Activated naive CD8-positive, alpha-beta T cell treated with anti-CD3 and anti-CD28 coated beads, Interleukin-2, amount 10 ng/mL, durations not matched to agents 7 days and 5 days (primary cell): Measurements from ENCODE around the gene LIPN. TPM values are rescaled to one million over a fixed set of nuclear protein-coding genes. Genes with fewer than 3 reads are reported as not detected.

Experiments used
- ATAC-seq: fragments of 150-1000 bp; cut with Tn5 transposase; one replicate; pipeline ENCODE4 v1.10.0; 2021; ENCODE audit warnings: low read depth, moderate library complexity
- POLR2A ChIA-PET: fragments of 350-600 bp; sonication (Branson Sonifier 250); formaldehyde crosslinking; loops from one replicate; lab custom pipeline; 2021; ENCODE audit warnings: antibody characterized with exemption; lab: Charles Lee
- DNase-seq: peaks from one replicate; pipeline ENCODE4 v3.0.0; 2021
- H3K27ac Mint-ChIP-seq: one replicate; pipeline ENCODE4 v1.8.0; 2022; ENCODE audit warnings: mild to moderate bottlenecking, mixed read lengths
- H3K27me3 Mint-ChIP-seq: one replicate; pipeline ENCODE4 v1.8.0; 2022; ENCODE audit warnings: mild to moderate bottlenecking, moderate library complexity, mixed read lengths
- H3K36me3 Mint-ChIP-seq: one replicate; pipeline ENCODE4 v1.8.0; 2021; ENCODE audit warnings: mild to moderate bottlenecking, mixed read lengths
- H3K4me1 Mint-ChIP-seq: one replicate; pipeline ENCODE4 v1.8.0; 2021; ENCODE audit warnings: mixed read lengths
- H3K4me3 Mint-ChIP-seq: one replicate; pipeline ENCODE4 v1.8.0; 2022; ENCODE audit warnings: mild to moderate bottlenecking, moderate library complexity, mixed read lengths
- H3K9me3 Mint-ChIP-seq: one replicate; pipeline ENCODE4 v1.8.0; 2021; ENCODE audit warnings: mixed read lengths
- total RNA-seq, 2 experiments: library from RNA; stranded (reverse); gene quantifications; one replicate each; pipeline ENCODE4 v1.2.3, GENCODE V29; 2021

LIPN gene
- total RNA-seq, 2 experiments from 2014 or later: not detected

DNA sequence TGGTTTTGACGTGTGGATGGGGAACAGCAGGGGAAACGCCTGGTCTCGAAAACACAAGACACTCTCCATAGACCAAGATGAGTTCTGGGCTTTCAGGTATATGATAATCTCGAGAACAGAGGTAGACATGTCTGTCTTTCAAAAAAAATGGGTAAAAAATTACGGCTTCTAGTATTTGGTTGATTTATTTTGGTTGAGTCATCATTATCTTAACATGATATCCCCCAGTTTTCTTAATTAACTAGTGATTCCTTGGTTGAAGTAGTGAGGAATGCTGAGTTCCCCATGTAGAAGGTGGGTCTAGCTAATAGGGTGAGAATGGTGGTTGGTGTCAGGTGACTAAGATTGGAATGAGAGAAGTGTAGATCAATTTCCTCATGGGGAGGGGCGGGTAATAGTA is 53.4 kb downstream of the LIPN start:
- POLR2A ChIA-PET: no interaction called here
- Mint-ChIP-seq H3K4me1 (peaks cover 10% of the 10 kb centered on the region), H3K36me3 (no peaks in the 10 kb centered on the region), H3K27me3 (peaks cover 5% of the 10 kb centered on the region), H3K4me3 (no peak overlapping the region), H3K27ac (no peak overlapping the region), H3K9me3 (no peaks in the 10 kb centered on the region)
- ATAC-seq (no peak), DNase-seq (no peak)

DNA sequence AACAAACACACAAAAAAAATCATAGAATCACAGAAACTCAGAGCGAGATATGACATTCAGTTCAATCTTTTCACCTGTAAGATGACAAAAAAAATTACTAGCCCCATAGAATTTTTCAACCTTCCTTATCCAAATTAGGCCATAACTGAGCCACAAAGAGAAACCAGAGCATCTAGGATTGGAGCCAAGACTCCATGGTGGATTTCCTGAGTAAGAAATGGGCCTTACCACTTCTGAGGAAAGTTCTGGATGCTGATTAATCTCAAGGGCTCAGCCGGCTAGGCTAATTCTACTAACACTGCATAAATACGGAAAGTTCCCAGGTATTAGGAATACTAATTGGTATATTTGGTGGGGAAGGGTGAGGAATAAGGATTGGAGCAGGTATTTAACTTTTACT is 59.5 kb downstream of the LIPN start:
- ATAC-seq (no peak), DNase-seq (no peak)
- no peak overlapping the region for H3K27ac Mint-ChIP-seq
- POLR2A ChIA-PET: no interaction called here
- peaks cover 12% of the 10 kb centered on the region for H3K4me1 Mint-ChIP-seq
- no peak overlapping the region for H3K4me3 Mint-ChIP-seq
- H3K9me3 Mint-ChIP-seq: no peaks in the 10 kb centered on the region
- peaks cover 3% of the 10 kb centered on the region for H3K36me3 Mint-ChIP-seq
- peaks cover 1% of the 10 kb centered on the region for H3K27me3 Mint-ChIP-seq

DNA sequence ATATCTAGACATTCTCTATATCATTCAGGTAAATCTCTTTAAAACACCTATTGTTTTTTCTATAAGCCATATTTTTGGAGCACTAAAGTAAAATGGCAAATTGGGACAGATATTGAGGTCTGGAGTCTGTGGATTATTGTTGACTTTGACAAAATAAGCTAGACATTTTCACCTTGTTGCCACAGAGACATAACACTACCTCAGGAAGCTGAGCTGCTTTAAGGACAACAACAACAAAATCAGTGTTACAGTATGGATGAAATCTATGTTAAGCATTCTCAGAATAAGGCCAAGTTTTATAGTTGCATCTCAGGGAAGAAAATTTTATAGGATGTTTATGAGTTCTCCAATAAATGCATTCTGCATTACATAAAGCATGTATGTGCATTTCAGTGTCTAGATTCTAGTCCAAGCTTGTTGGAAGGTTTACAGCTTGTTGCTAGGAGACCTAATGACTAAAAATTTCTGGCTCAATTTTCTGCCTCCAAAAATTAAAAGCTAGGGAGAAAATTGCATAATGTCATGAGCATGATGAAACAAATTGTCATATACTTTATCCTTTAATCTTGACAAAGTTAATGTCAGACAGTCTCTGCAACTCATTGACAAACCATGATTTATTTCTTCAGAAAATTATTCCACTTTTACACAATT is 61.1 kb downstream of the LIPN start:
- POLR2A ChIA-PET: no interaction called here
- Mint-ChIP-seq H3K27me3 (peaks cover 1% of the 10 kb centered on the region), H3K4me1 (peaks cover 15% of the 10 kb centered on the region), H3K9me3 (no peaks in the 10 kb centered on the region), H3K36me3 (peaks cover 3% of the 10 kb centered on the region), H3K4me3 (no peak overlapping the region), H3K27ac (no peak overlapping the region)
- DNase-seq (no peak), ATAC-seq (no peak)

DNA sequence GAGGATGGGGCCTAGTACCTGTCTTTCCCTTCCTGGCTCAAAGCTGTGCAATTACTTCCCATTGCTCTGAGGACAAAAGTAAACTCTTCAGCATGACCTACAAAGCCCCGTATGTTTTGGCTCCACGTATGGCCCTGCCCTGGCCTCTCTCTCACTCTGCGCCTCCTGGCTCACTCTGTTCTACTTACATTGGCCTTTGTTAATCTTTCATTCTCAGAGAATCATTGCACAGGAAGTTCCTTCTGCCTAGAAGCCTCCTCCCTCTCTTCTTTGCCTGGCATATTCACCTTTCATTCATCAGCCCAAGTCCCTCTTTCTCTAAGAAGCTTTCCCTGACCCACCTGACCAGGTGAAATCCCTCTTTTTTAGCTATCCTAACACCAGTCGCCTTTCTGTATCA is 66.6 kb downstream of the LIPN start:
- no peaks in the 10 kb centered on the region for H3K9me3 Mint-ChIP-seq
- H3K27me3 Mint-ChIP-seq: no peaks in the 10 kb centered on the region
- peaks cover 13% of the 10 kb centered on the region for H3K36me3 Mint-ChIP-seq
- DNase-seq: no peak
- no peak for ATAC-seq
- POLR2A ChIA-PET: interaction anchor here (0.9 kb wide), 1 partner anchor 53 kb away, joined by 3 read pairs; the partner anchor contains the start of gene STAMBPL1
- peaks cover 50% of the 10 kb centered on the region for H3K4me1 Mint-ChIP-seq
- peak overlapping the region; percentile 83 for H3K27ac Mint-ChIP-seq
- peak overlapping the region; percentile 6 for H3K4me3 Mint-ChIP-seq

DNA sequence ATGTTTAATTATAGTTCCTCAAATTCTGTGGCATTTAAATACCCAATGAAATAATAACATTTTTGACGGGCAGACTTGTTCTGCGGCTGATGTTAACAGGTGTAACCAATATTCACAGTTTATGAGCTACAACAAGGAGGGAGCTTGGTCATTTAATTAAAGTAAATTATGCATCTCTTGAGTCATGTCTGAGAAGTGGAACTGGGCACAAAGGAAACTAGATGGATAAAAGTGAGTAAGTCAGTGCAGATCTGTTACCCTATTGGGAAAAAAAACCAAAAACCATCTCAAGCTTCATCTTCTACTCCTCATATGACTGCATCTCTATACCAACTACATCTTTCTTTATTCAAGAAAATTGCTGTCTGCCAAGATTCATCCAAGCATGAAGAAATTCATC is 67.9 kb downstream of the LIPN start:
- Mint-ChIP-seq H3K36me3 (peaks cover 13% of the 10 kb centered on the region), H3K9me3 (no peaks in the 10 kb centered on the region), H3K27me3 (no peaks in the 10 kb centered on the region), H3K27ac (no peak overlapping the region), H3K4me1 (peaks cover 56% of the 10 kb centered on the region), H3K4me3 (no peak overlapping the region)
- POLR2A ChIA-PET: interaction anchor here (1.1 kb wide), 1 partner anchor 53 kb away, joined by 3 read pairs; no protein-coding TSS in a partner anchor
- no peak for ATAC-seq
- DNase-seq: no peak

DNA sequence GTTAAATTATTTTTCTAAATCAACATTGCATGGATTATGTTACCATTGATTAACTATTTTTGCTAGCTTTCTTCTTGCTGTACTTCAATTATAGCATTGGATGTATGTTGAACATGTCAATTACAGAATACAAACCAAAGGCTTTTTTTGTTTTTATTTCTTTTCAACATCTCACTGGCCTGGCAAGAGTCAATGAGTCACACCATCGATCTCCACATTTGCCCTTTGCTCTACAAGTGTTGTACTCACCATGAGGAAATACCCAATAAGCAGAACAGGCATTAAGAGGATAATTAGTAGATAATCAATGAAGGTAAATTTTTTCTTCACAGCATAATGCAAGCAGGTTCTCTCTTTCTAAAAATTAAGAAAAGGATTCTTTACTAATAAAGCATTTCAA is 68.5 kb downstream of the LIPN start:
- Mint-ChIP-seq H3K4me3 (no peak overlapping the region), H3K27ac (no peak overlapping the region), H3K9me3 (no peaks in the 10 kb centered on the region), H3K27me3 (no peaks in the 10 kb centered on the region), H3K36me3 (peaks cover 14% of the 10 kb centered on the region), H3K4me1 (peaks cover 62% of the 10 kb centered on the region)
- POLR2A ChIA-PET: no interaction called here
- DNase-seq (no peak), ATAC-seq (no peak)

Other genes with a start within 250 kb of the LIPN start
- gene RNLS, start 176.7 kb upstream of the LIPN start, total RNA-seq: 1 to 10 TPM; 3.5 to 5.2 TPM
- under 1 TPM in 1 of 2 experiments, not detected in 1; 0.17 TPM for gene LIPJ, start 173.3 kb upstream of the LIPN start, total RNA-seq
- gene LIPF, start 95.6 kb upstream of the LIPN start, total RNA-seq: not detected
- gene LIPK, start 53.8 kb upstream of the LIPN start, total RNA-seq: not detected
- not detected for gene LIPM, start 42.7 kb downstream of the LIPN start, total RNA-seq
- not detected for gene ANKRD22, start 91.8 kb downstream of the LIPN start, total RNA-seq
- 10 to 100 TPM; 48.3 to 54.0 TPM for gene STAMBPL1, start 120.2 kb downstream of the LIPN start, total RNA-seq
- 10 to 100 TPM; 11.0 to 13.8 TPM for gene ACTA2, start 192.8 kb downstream of the LIPN start, total RNA-seq
- gene FAS, start 230.8 kb downstream of the LIPN start, total RNA-seq: 10 to 100 TPM; 47.2 to 54.1 TPM